Adrenal gland (tissue), 19 donors: ENCODE results near the gene ELL2. TPM values are rescaled to one million over a fixed set of nuclear protein-coding genes. Genes with fewer than 3 reads are reported as not detected.
A peak's percentile ranks its signal among the peaks of the same experiment; 100 is the strongest.

Experiments
- DNase-seq, 7 donors: peaks; one replicate each; pipeline ENCODE4 v3.0.0-alpha.2; 2019 to 2020
- H3K27ac ChIP-seq, 5 donors: fragments of 200-600 bp; sonication (generic) in 4 of 5; 1 replicate in 3 of 5; 2 replicates in 2 of 5; pipeline versions ENCODE4 v1.5.1 to v1.8.0; 2016 to 2020; ENCODE audit warnings: mild to moderate bottlenecking in 1 of 5
- H3K27me3 ChIP-seq: fragments of 200-600 bp; 2 replicates; pipeline ENCODE4 v1.8.0; 2021
- H3K36me3 ChIP-seq, 2 donors: fragments of 200-600 bp; replicated peaks in 1 of 2; 1 replicate in 1 of 2; 2 replicates in 1 of 2; pipeline versions ENCODE4 v1.5.1 to v1.8.0; 2018 to 2022
- H3K4me1 ChIP-seq, 2 donors: fragments of 200-600 bp; replicated peaks in 1 of 2; 1 replicate in 1 of 2; 2 replicates in 1 of 2; pipeline versions ENCODE4 v1.5.1 to v1.8.0; 2018 to 2021
- H3K4me3 ChIP-seq, 4 donors: fragments of 200-600 bp; sonication (generic) in 3 of 4; one replicate each; pipeline ENCODE4 v1.5.1; 2016 to 2018
- H3K9me3 ChIP-seq, 3 donors: fragments of 200-600 bp; sonication (generic) in 1 of 3; replicated peaks in 1 of 3; 1 replicate in 2 of 3; 2 replicates in 1 of 3; pipeline versions ENCODE4 v1.5.1 to v1.8.0; 2016 to 2021
- POLR2A ChIP-seq, 2 donors: fragments of 450-650 bp; IDR thresholded peaks; one replicate each; pipeline ENCODE4 v1.6.1; 2017; ENCODE audit warnings: antibody characterized with exemption in 2 of 2, mild to moderate bottlenecking in 2 of 2, moderate library complexity in 1 of 2
- WGBS, 4 donors: extraction: QIAGEN DNeasy Blood & Tissue Kit in 2 of 4; methylation state at CpG; one replicate each; pipeline versions ENCODE4 v1.1.5 to v1.1.7; 2013 to 2017; 5-methylcytosine and 5-hydroxymethylcytosine counted together
- intact Hi-C, 2 donors: fragments of 100-400 bp; cut with DNase I; formaldehyde crosslinking; loops; one replicate each; pipeline versions ENCODE4 v1.14.1 to v1.15.0; 2022 to 2023
- long read RNA-seq, 10 donors: library from polyadenylated mRNA in 3 of 10; unstranded in 2 of 10; stranded (forward) in 1 of 10; transcript quantifications; one replicate each; pipeline ENCODE4 v2.0.0 and lab custom pipeline, GENCODE V29; 2021 to 2026
- polyA plus RNA-seq, 3 donors: library from polyadenylated mRNA; stranded (reverse); fragments of 200-250 nt in 2 of 3; fragments of 350-450 nt in 1 of 3; fragmentation: Illumina TruSeq in 1 of 3; extraction: RNeasy Lipid Tissue Mini Kit (QIAGEN cat#74804) in 1 of 3; gene quantifications; one replicate each; pipeline ENCODE4 v1.2.3, GENCODE V29; 2013 to 2014
- total RNA-seq, 9 donors: library from RNA; depleted of rRNA in 4 of 9; stranded (reverse); fragments of >200 nt in 4 of 9; fragments of 120-200 nt in 1 of 9; fragmentation: NEBNext Ultra II Directional in 1 of 9; extraction: Animal tissue kit (Norgen Biotek cat#: 25700) in 1 of 9; gene quantifications; one replicate each; pipeline versions ENCODE4 v1.1.0 to v1.2.4, GENCODE V29; 2013 to 2023
- TF ChIP-seq, protein P1 (sequence below), 6 experiments: fragments of 450-650 bp in 4 of 6; fragments of 200-600 bp in 2 of 6; sonication (generic) in 1 of 6; IDR thresholded peaks; 1 replicate in 5 of 6; 2 replicates in 1 of 6; pipeline versions ENCODE4 v1.5.1 to v1.8.0; 2016 to 2021; ENCODE audit warnings: antibody characterized with exemption in 6 of 6, mild to moderate bottlenecking in 2 of 6, moderate library complexity in 1 of 6
- donor health status: healthy with polysubstance abuse.
- donor health status: Bipolar disorder and iron deficiency.
- donor health status: DM: yes; HTN: yes; CAD: no.
- donor health status: DM: no; HTN: no; CAD: no.
- donor health status: DM: no; HTN: no; CAD: no.
- donor health status: DM: yes; HTN: yes; CAD: no.

The ELL2 gene
- 10 to 100 TPM in 7 of 9 donors, 1 to 10 TPM in 2; 3.4 to 27.5 (median 15.2) TPM for total RNA-seq
- 10 to 100 TPM in 1 of 3 donors, 1 to 10 TPM in 2; 7.8 to 16.4 (median 9.5) TPM for polyA plus RNA-seq
- long read RNA-seq, donor 1, full-length matches to known transcripts: 1 of 1 reads
- long read RNA-seq, donor 1, partial matches to known transcripts: 0 of 1 reads
- long read RNA-seq, donor 1, other reads (novel, unspliced or antisense): 0 of 1 reads
- long read RNA-seq, donor 2: 0 reads
- long read RNA-seq, donor 3: 0 reads
- long read RNA-seq, donor 4, partial matches to known transcripts: 0 of 1 reads
- long read RNA-seq, donor 4, other reads (novel, unspliced or antisense): 1 of 1 reads
- long read RNA-seq, donor 5, partial matches to known transcripts: 0 of 3 reads
- long read RNA-seq, donor 5, other reads (novel, unspliced or antisense): 3 of 3 reads
- long read RNA-seq, donor 6, partial matches to known transcripts: 0 of 1 reads
- long read RNA-seq, donor 6, other reads (novel, unspliced or antisense): 1 of 1 reads
- long read RNA-seq, donor 7: 0 reads
- long read RNA-seq, donor 8: 0 reads
- long read RNA-seq, donor 9: 0 reads
- long read RNA-seq, donor 10: 0 reads

DNA sequence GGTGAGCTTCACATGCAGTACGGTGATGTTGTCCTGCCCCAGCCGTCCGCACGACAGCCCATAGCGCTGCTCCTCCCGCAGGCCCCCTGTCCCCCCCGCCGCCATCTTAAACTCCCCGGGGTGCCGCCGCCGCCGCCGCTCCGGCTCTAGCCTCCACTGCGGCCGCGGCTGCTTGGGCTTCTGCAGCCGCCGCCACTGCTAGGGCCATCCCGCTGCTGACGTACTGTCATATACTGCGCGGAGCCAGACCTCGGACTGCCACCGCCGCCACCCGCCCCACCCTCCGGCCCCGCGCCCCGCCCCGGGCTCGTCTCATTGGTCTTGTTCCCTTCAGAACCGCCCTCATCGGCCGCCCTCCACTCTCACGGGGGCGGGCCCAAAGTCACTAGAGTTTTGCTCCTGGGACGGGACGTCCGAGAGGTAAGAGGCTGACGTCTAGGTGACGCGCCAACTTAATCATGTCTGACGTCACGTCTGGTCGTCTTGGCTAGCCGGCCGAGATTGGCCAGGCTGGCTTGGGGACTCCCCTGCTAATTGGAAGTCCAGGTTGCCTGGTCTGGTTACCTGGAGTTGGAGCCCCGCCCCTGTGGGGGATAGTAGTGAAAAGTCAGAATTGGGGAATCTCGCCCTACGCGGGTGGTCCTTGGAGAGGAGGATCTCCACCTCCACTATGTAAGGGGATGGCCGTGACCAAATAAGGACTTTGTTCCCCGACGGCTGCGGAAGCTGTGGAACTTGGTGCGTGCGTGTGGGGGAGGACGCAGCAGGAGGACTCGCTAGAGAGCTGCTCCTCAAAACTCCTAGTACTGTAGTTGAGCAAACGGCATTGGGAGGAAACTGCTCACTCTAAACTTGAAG is at the start of gene ELL2:
Gene ELL2 (minus strand): TSS at position 235 of the 858 bp plus-strand sequence. CDS start 130 bp downstream, at position 105.
- peak within 1 kb of the TSS; percentile 65 to 99 (median 91) for H3K27ac ChIP-seq
- peak; percentile 91 to 92 for TF ChIP-seq POLR2A (IDR thresholded peaks at IDR 0.05)
- TF ChIP-seq, protein P1, sequence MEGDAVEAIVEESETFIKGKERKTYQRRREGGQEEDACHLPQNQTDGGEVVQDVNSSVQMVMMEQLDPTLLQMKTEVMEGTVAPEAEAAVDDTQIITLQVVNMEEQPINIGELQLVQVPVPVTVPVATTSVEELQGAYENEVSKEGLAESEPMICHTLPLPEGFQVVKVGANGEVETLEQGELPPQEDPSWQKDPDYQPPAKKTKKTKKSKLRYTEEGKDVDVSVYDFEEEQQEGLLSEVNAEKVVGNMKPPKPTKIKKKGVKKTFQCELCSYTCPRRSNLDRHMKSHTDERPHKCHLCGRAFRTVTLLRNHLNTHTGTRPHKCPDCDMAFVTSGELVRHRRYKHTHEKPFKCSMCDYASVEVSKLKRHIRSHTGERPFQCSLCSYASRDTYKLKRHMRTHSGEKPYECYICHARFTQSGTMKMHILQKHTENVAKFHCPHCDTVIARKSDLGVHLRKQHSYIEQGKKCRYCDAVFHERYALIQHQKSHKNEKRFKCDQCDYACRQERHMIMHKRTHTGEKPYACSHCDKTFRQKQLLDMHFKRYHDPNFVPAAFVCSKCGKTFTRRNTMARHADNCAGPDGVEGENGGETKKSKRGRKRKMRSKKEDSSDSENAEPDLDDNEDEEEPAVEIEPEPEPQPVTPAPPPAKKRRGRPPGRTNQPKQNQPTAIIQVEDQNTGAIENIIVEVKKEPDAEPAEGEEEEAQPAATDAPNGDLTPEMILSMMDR (IDR thresholded peaks at IDR 0.05): no peak
- peaks cover 0 to 38% of the 10 kb centered on the region in 2 donors for H3K4me1 ChIP-seq
- H3K4me3 ChIP-seq: peak within 1 kb of the TSS; percentile 52 to 80 (median 55)
- intact Hi-C loops: loop anchor here in 1 of 2 donors (10.0 kb wide), 1 partner anchor 373 kb away; no protein-coding TSS in a partner anchor
- peak; percentile 98 to 99 (median 98) for DNase-seq
- H3K9me3 ChIP-seq: no peaks in the 10 kb centered on the region
- no peaks in the 10 kb centered on the region for H3K27me3 ChIP-seq
- 1 to 7% (median 4%) methylated on average over 10 to 63 of the region's 63 CpGs for WGBS, 4 donors
- no peaks in the 10 kb centered on the region for H3K36me3 ChIP-seq

DNA sequence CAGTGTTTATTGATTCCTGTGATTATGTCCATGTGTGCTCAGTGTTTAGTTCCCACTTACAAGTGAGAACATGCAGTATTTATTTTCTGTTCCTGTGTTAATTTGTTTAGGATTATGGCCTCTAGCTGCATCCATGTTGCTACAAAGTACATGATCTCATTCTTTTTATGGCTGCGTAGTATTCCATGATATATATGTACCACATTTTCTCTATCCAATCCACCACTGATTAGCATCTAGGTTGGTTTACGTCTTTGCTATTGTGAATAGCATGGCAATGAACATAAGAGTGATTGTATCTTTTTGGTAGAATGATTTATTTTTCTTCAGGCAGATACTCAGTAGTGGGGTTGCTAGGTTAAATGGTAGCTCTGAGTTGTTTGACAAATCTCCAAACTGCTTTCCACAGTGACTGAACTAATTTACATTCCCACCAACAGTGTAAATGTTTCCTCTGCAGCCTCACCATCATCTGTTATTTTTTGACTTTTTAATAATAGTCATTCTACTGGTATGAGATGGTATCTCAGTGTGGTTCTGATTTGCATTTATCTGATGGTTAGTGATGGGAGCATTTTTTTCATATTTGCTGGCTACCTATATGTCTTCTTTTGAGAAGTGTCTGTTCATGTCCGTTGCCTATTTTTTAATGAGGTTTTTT is 47.5 kb upstream of the ELL2 start:
- intact Hi-C loops: no loop called here
- Histone ChIP-seq H3K9me3 (no peaks in the 10 kb centered on the region), H3K36me3 (no peaks in the 10 kb centered on the region), H3K27me3 (no peaks in the 10 kb centered on the region), H3K4me1 (no peaks in the 10 kb centered on the region), H3K4me3 (no peak overlapping the region), H3K27ac (no peak overlapping the region)
- TF ChIP-seq, protein P1 (IDR thresholded peaks at IDR 0.05): no peak
- no peak for TF ChIP-seq POLR2A (IDR thresholded peaks at IDR 0.05)
- 80 to 86% (median 82%) methylated on average over 3 of the region's 3 CpGs for WGBS, 4 donors
- DNase-seq: no peak

DNA sequence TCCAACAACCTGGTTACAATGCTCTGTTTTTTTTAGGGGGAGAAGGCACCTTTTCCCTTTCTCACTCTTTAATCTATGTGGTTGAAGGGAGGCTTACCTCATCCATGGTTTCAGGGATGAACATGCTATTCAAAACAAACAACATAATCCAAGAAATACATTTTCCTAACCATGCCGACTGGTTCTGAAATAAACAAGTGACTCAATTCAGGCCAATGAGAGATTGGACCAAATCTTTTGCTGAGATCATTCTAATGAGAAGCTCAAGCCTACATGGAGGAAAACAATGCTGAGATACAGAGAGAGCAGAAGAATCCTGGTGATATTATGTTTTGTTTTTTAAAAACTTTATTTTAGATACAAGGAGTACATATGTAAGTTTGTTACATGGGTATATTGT is 46.8 kb upstream of the ELL2 start:
- Histone ChIP-seq H3K4me3 (no peak overlapping the region), H3K9me3 (no peaks in the 10 kb centered on the region), H3K27ac (no peak overlapping the region), H3K27me3 (no peaks in the 10 kb centered on the region), H3K4me1 (no peaks in the 10 kb centered on the region), H3K36me3 (no peaks in the 10 kb centered on the region)
- WGBS, 4 donors: 83 to 95% (median 92%) methylated on average over 1 of the region's 1 CpG
- no peak for DNase-seq
- TF ChIP-seq POLR2A (IDR thresholded peaks at IDR 0.05): no peak
- TF ChIP-seq, protein P1 (IDR thresholded peaks at IDR 0.05): no peak
- intact Hi-C loops: no loop called here
